Bronchial epithelial cell (primary cell): ENCODE data around the gene THUMPD2. TPM values are rescaled to one million over a fixed set of nuclear protein-coding genes. Genes with fewer than 3 reads are reported as not detected.
A peak's percentile ranks its signal among the peaks of the same experiment; 100 is the strongest.

Experiments used
- DNase-seq: peaks from one replicate; pipeline ENCODE4 v3.0.0-alpha.2; 2010; ENCODE audit warnings: low read depth
- FAIRE-seq: peaks from 2 replicates; lab custom pipeline; 2011; peaks lifted over from hg19 to GRCh38; lab: Jason Lieb, UNC
- H3K27me3 ChIP-seq: 2 replicates; pipeline ENCODE4 v1.5.1; 2011; ENCODE audit warnings: low read length; ENCODE audit not compliant: control insufficient read depth, insufficient read depth
- H3K36me3 ChIP-seq: 2 replicates; pipeline ENCODE4 v1.5.1; 2011; ENCODE audit warnings: low read length; ENCODE audit not compliant: control insufficient read depth, insufficient read depth
- H3K4me3 ChIP-seq: 2 replicates; pipeline ENCODE4 v1.5.1; 2011; ENCODE audit warnings: mild to moderate bottlenecking, low read depth, low read length, control low read depth
- total RNA-seq: library from RNA; depleted of rRNA; stranded (reverse); fragments of >200 nt; gene quantifications from 2 replicates; pipeline ENCODE4 v1.2.1, GENCODE V29; 2014
- TF ChIP-seq, protein P1 (sequence below): IDR thresholded peaks from 2 replicates; pipeline ENCODE4 v1.5.1; 2011; ENCODE audit warnings: mild to moderate bottlenecking, moderate library complexity, low read length, control low read depth, inconsistent platforms; ENCODE audit not compliant: insufficient read depth, severe bottlenecking

THUMPD2 gene
- total RNA-seq, 1 donor from 2014 or later: 10.3 TPM

DNA sequence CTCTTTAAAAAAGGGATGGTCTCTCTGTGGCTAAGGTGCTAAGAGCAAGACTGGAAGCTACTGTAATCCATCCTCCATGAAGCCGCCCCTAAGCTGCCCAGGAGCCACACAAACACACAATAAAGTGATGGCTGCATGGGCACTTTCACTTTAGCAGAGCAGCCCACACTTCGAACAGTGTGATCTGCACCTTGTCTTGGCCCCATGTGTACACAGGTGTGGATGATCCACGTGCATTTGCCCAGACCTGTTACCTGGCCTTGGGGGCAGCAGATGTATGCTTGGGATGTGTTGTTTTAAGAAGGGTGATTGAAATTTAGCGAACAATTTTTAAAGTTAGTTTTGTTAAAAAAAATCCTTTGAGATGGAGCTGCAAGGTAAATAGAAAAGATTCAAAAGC lies 73.4 kb downstream of the THUMPD2 start:
- Histone ChIP-seq H3K36me3 (no peaks in the 10 kb centered on the region), H3K27me3 (no peaks in the 10 kb centered on the region), H3K4me3 (no peak overlapping the region)
- peak; percentile 34 for DNase-seq
- FAIRE-seq: no peak
- TF ChIP-seq, protein P1, sequence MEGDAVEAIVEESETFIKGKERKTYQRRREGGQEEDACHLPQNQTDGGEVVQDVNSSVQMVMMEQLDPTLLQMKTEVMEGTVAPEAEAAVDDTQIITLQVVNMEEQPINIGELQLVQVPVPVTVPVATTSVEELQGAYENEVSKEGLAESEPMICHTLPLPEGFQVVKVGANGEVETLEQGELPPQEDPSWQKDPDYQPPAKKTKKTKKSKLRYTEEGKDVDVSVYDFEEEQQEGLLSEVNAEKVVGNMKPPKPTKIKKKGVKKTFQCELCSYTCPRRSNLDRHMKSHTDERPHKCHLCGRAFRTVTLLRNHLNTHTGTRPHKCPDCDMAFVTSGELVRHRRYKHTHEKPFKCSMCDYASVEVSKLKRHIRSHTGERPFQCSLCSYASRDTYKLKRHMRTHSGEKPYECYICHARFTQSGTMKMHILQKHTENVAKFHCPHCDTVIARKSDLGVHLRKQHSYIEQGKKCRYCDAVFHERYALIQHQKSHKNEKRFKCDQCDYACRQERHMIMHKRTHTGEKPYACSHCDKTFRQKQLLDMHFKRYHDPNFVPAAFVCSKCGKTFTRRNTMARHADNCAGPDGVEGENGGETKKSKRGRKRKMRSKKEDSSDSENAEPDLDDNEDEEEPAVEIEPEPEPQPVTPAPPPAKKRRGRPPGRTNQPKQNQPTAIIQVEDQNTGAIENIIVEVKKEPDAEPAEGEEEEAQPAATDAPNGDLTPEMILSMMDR: no peak

DNA sequence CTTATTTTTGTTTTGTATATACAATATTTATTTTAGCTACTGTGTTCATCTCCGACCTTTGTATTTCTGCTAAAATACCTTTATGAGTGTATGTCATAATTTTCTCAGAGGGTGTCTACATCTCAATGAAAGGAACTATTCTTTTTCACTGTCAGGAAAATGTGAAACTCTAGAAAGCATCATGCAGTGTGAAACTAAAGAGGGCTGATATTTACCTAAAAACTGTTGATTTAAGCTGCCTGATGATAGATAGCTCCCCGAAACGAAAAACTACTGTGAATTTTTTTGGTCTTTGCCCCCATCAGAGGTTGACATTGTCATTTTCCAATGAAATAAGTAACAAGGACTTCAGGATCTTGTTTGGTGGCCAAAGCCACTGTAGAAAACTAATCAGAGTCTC lies 74.5 kb downstream of the THUMPD2 start:
- FAIRE-seq (no peak), DNase-seq (no peak)
- Histone ChIP-seq H3K27me3 (no peaks in the 10 kb centered on the region), H3K4me3 (no peak overlapping the region), H3K36me3 (no peaks in the 10 kb centered on the region)
- TF ChIP-seq, protein P1: no peak

DNA sequence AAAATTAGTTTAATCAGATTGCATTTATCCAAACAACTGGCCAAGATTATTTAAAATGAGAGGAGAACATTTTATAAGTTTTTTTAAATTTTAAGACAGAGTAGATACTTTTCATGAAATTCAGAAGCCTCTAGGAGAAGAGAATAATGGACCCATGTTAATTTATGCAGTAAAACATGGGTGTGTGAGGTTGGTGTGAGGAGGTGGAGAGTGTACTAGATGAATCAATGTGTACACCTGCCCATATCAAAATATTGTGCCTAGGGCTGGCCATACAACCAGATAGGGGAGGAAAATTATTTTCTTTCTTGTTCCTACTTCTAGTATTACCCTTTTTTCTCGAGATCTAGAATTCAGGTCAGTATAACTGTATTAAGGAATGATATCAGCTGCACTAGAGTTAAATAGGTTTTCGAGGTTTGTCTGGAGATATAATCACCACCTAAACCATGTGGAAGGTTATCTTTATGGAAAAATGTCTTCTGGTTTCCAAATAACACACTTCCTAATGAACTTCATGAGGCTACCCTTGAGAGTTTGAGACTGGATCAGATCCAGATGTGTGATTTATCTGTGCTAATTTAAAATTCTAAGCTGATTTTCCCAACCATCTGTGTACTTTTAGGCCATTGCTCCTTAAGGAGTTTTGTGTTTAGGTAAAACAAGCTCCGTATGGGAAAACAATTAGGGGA lies 75.7 kb downstream of the THUMPD2 start:
- Histone ChIP-seq H3K27me3 (no peaks in the 10 kb centered on the region), H3K4me3 (no peak overlapping the region), H3K36me3 (no peaks in the 10 kb centered on the region)
- TF ChIP-seq, protein P1: no peak
- DNase-seq: no peak
- no peak for FAIRE-seq

DNA sequence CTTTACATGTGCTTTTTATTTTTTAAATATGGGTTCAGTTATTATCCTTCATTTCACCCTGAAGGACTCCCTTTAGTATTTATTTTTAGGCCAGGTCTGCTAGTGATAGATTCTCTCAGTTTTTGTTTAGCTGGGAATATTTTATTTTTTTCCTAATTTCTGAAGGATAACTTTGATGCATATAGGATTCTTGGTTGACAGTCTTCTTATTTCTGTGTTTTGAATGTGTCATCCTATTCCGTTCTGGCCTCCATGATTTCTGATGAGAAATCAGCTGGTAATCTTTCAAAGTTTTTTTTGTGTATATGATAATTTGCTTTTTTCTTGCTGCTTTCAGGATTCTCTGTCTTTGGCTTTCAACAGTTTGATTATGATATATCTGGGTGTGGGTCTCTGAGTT lies 77.9 kb downstream of the THUMPD2 start:
- Histone ChIP-seq H3K27me3 (no peaks in the 10 kb centered on the region), H3K4me3 (no peak overlapping the region), H3K36me3 (no peaks in the 10 kb centered on the region)
- no peak for DNase-seq
- no peak for FAIRE-seq
- TF ChIP-seq, protein P1: no peak

DNA sequence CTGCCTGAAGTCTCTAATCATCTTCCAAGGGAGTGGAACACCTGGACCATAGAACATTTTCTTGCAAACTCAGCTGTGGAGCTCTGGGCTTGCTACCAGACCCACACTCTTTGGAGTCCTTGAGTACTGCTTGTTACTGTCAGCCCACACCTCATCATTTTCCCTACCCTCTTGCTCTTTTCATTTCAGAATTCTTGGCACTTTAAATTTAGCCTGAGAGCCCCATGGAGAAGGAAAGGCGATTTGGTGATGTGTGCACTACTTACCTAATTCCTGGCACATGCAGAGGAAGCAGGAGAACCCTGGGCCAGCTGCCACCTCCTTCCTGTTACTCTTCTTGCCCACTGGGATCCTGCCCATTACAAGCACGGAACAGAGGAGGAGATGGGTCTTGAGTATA lies 81.6 kb downstream of the THUMPD2 start:
- Histone ChIP-seq H3K36me3 (no peaks in the 10 kb centered on the region), H3K27me3 (no peaks in the 10 kb centered on the region), H3K4me3 (no peak overlapping the region)
- TF ChIP-seq, protein P1: no peak
- FAIRE-seq: no peak
- no peak for DNase-seq

DNA sequence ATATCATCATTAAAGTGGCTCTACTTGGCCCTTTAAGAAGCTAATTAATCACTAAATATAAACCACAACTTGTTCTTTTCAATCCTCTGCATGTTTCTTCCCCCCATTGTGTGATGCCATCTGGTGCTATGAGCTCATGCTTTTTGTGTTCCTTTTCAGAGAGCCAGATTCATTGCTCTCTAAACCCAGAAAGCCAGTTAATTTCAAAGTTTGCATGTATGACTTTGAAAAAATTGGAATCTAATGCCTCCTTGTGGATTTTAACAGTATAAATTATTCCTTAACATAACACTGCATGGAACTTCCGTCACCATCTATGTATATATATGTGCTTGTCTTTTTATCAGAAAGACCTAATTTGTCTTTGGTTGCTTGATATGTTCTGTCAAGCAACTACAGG lies 82.2 kb downstream of the THUMPD2 start:
- TF ChIP-seq, protein P1: peak; percentile 8
- FAIRE-seq (no peak), DNase-seq (peak; percentile 62)
- Histone ChIP-seq H3K4me3 (no peak overlapping the region), H3K36me3 (no peaks in the 10 kb centered on the region), H3K27me3 (no peaks in the 10 kb centered on the region)
